H9 (cell line): ENCODE results near the gene ZFP64. TPM values are rescaled to one million over a fixed set of nuclear protein-coding genes. Genes with fewer than 3 reads are reported as not detected.

Source experiments
- DNase-seq: peaks from one replicate; pipeline ENCODE4 v3.0.0-alpha.2; 2017
- H2AFZ ChIP-seq: one replicate; pipeline ENCODE4 v1.6.1; 2013; ENCODE audit warnings: mild to moderate bottlenecking, low read length, control low read depth, moderate library complexity
- H2AK5ac ChIP-seq: 2 replicates; pipeline ENCODE4 v1.6.1; 2013; ENCODE audit warnings: low read length, control low read depth, mixed read lengths; ENCODE audit not compliant: insufficient read length
- H2BK120ac ChIP-seq: one replicate; pipeline ENCODE4 v1.6.1; 2013; ENCODE audit warnings: low read depth, mild to moderate bottlenecking, low read length, control low read depth, inconsistent platforms; ENCODE audit not compliant: poor library complexity, severe bottlenecking
- H2BK12ac ChIP-seq: 2 replicates; pipeline ENCODE4 v1.6.1; 2013; ENCODE audit warnings: low read length, control low read depth, mixed read lengths, low read depth; ENCODE audit not compliant: insufficient read length
- H2BK15ac ChIP-seq: 2 replicates; pipeline ENCODE4 v1.6.1; 2013; ENCODE audit warnings: low read depth, low read length, control low read depth
- H2BK20ac ChIP-seq: one replicate; pipeline ENCODE4 v1.6.1; 2013; ENCODE audit warnings: low read depth, mild to moderate bottlenecking, low read length, control low read depth, inconsistent platforms; ENCODE audit not compliant: poor library complexity, severe bottlenecking
- H2BK5ac ChIP-seq: 2 replicates; pipeline ENCODE4 v1.6.1; 2013; ENCODE audit warnings: low read length, control low read depth, mixed read lengths; ENCODE audit not compliant: insufficient read length
- H3K14ac ChIP-seq: 2 replicates; pipeline ENCODE4 v1.6.1; 2013; ENCODE audit warnings: low read length, control low read depth; ENCODE audit not compliant: insufficient read depth
- H3K18ac ChIP-seq: 2 replicates; pipeline ENCODE4 v1.6.1; 2013; ENCODE audit warnings: low read depth, mild to moderate bottlenecking, mixed read lengths, low read length, control low read depth; ENCODE audit not compliant: insufficient read length
- H3K23ac ChIP-seq: 2 replicates; pipeline ENCODE4 v1.6.1; 2013; ENCODE audit warnings: low read length, control low read depth, mixed read lengths, low read depth; ENCODE audit not compliant: insufficient read length
- H3K23me2 ChIP-seq: 2 replicates; pipeline ENCODE4 v1.6.1; 2013; ENCODE audit warnings: low read depth, mild to moderate bottlenecking, mixed read lengths, low read length, control low read depth; ENCODE audit not compliant: insufficient read length, poor library complexity, severe bottlenecking
- H3K27ac ChIP-seq: 2 replicates; pipeline ENCODE4 v1.5.1; 2013; ENCODE audit warnings: low read length, control low read depth, mixed read lengths, low read depth; ENCODE audit not compliant: insufficient read length
- H3K27me3 ChIP-seq: 2 replicates; pipeline ENCODE4 v1.6.1; 2013; ENCODE audit warnings: low read length, control low read depth, inconsistent platforms; ENCODE audit not compliant: insufficient read depth
- H3K4ac ChIP-seq: 2 replicates; pipeline ENCODE4 v1.6.1; 2013; ENCODE audit warnings: low read depth, mild to moderate bottlenecking, control low read depth, inconsistent platforms, low read length, moderate library complexity
- H3K4me1 ChIP-seq: 2 replicates; pipeline ENCODE4 v1.6.1; 2013; ENCODE audit warnings: low read length, control low read depth, inconsistent platforms; ENCODE audit not compliant: insufficient read depth
- H3K4me2 ChIP-seq: 2 replicates; pipeline ENCODE4 v1.6.1; 2013; ENCODE audit warnings: low read length, control low read depth, mixed read lengths; ENCODE audit not compliant: insufficient read length, insufficient read depth
- H3K56ac ChIP-seq: 2 replicates; pipeline ENCODE4 v1.6.1; 2013; ENCODE audit warnings: low read depth, mild to moderate bottlenecking, mixed read lengths, low read length, control low read depth; ENCODE audit not compliant: insufficient read length
- H3K79me1 ChIP-seq: 2 replicates; pipeline ENCODE4 v1.6.1; 2013; ENCODE audit warnings: low read depth, mild to moderate bottlenecking, moderate library complexity, low read length, control low read depth, inconsistent platforms; ENCODE audit not compliant: insufficient read depth, poor library complexity, severe bottlenecking
- H3K79me2 ChIP-seq: 2 replicates; pipeline ENCODE4 v1.6.1; 2013; ENCODE audit warnings: low read length, control low read depth, inconsistent platforms; ENCODE audit not compliant: insufficient read depth
- H3K9ac ChIP-seq: 2 replicates; pipeline ENCODE4 v1.6.1; 2013; ENCODE audit warnings: low read length, control low read depth, mixed read lengths; ENCODE audit not compliant: insufficient read length; ENCODE audit errors: extremely low read depth
- H3K9me3 ChIP-seq: one replicate; pipeline ENCODE4 v1.6.1; 2013; ENCODE audit warnings: low read depth, low read length, inconsistent platforms; ENCODE audit not compliant: control insufficient read depth
- H3T11ph ChIP-seq: one replicate; pipeline ENCODE4 v1.6.1; 2013; ENCODE audit warnings: mild to moderate bottlenecking, low read length, control low read depth, inconsistent platforms
- H4K20me1 ChIP-seq: one replicate; pipeline ENCODE4 v1.6.1; 2013; ENCODE audit not compliant: control insufficient read depth, insufficient read length, insufficient read depth
- H4K5ac ChIP-seq: 2 replicates; pipeline ENCODE4 v1.6.1; 2013; ENCODE audit warnings: low read depth, mild to moderate bottlenecking, mixed read lengths, low read length, control low read depth; ENCODE audit not compliant: insufficient read length
- H4K8ac ChIP-seq: replicated peaks from 2 replicates; pipeline ENCODE4 v1.6.1; 2013; ENCODE audit warnings: low read length, control low read depth, mixed read lengths, low read depth; ENCODE audit not compliant: insufficient read length
- H4K91ac ChIP-seq: 2 replicates; pipeline ENCODE4 v1.6.1; 2013; ENCODE audit warnings: low read depth, mild to moderate bottlenecking, moderate library complexity, mixed read lengths, low read length, control low read depth; ENCODE audit not compliant: insufficient read length
- H3K27ac Mint-ChIP-seq, 3 experiments: 2 replicates in 2 of 3; 3 replicates in 1 of 3; pipeline ENCODE4 v1.8.0; 2020 to 2021; ENCODE audit warnings: mixed read lengths in 3 of 3, mild to moderate bottlenecking in 1 of 3, moderate library complexity in 1 of 3
- H3K27me3 Mint-ChIP-seq: 2 replicates; pipeline ENCODE4 v1.8.0; 2021; ENCODE audit warnings: low read depth, mild to moderate bottlenecking, moderate library complexity, mixed read lengths
- H3K36me3 Mint-ChIP-seq, 3 experiments: 2 replicates in 2 of 3; 3 replicates in 1 of 3; pipeline ENCODE4 v1.8.0; 2020 to 2021; ENCODE audit warnings: low read depth in 3 of 3, mixed read lengths in 3 of 3; ENCODE audit not compliant: insufficient read depth in 1 of 3
- H3K4me1 Mint-ChIP-seq, 2 experiments: 2 replicates each; pipeline ENCODE4 v1.8.0; 2020; ENCODE audit warnings: mixed read lengths in 2 of 2
- H3K4me3 Mint-ChIP-seq, 2 experiments: 2 replicates in 1 of 2; 3 replicates in 1 of 2; pipeline ENCODE4 v1.8.0; 2020 to 2021; ENCODE audit warnings: mild to moderate bottlenecking in 2 of 2, mixed read lengths in 2 of 2, moderate library complexity in 1 of 2
- H3K9me3 Mint-ChIP-seq, 2 experiments: 2 replicates in 1 of 2; 3 replicates in 1 of 2; pipeline ENCODE4 v1.8.0; 2020; ENCODE audit warnings: mild to moderate bottlenecking in 2 of 2, mixed read lengths in 2 of 2, moderate library complexity in 1 of 2
- CTCF ChIP-seq: fragments of 200-600 bp; sonication (generic); conservative IDR thresholded peaks from 3 replicates; pipeline ENCODE4 v1.8.0; 2021; ENCODE audit warnings: antibody characterized with exemption, mild to moderate bottlenecking
- WGBS: extraction: QIAGEN DNeasy Blood & Tissue Kit; methylation state at CpG from one replicate; pipeline ENCODE4 v1.1.7; 2013; ENCODE audit warnings: missing lambda C conversion rate, low lambda C conversion rate, mixed read lengths; ENCODE audit not compliant: insufficient read length; ENCODE audit errors: extremely low coverage; 5-methylcytosine and 5-hydroxymethylcytosine counted together
- total RNA-seq: library from RNA; stranded (reverse); gene quantifications from 2 replicates; pipeline ENCODE4 v1.2.1, GENCODE V29; 2021

The ZFP64 gene
- total RNA-seq, 1 experiment from 2014 or later, result 29.2 TPM

GRCh38 chr20:52196845-52197244, 5.3 kb upstream of the ZFP64 start:
- Histone ChIP-seq H4K91ac (no peak overlapping the region), H3K4me1 (no peaks in the 10 kb centered on the region), H3K18ac (no peak overlapping the region), H2BK12ac (no peak overlapping the region), H2BK20ac (no peak overlapping the region), H3K56ac (no peak overlapping the region), H3K9ac (no peak overlapping the region), H3K14ac (no peak overlapping the region), H3K4ac (no peak overlapping the region), H4K5ac (no peak overlapping the region), H2BK15ac (no peak overlapping the region), H2AFZ (no peak overlapping the region), H2BK5ac (no peak overlapping the region), H3K79me2 (no peaks in the 10 kb centered on the region), H3K23ac (no peak overlapping the region), H2AK5ac (no peak overlapping the region), H3K27me3 (no peaks in the 10 kb centered on the region), H4K8ac (no peak overlapping the region), H4K20me1 (peaks cover 2% of the 10 kb centered on the region), H2BK120ac (no peak overlapping the region), H3K27ac (no peak overlapping the region), H3K9me3 (no peaks in the 10 kb centered on the region), H3K4me2 (no peak overlapping the region), H3K23me2 (peaks cover 3% of the 10 kb centered on the region), H3K79me1 (no peaks in the 10 kb centered on the region), H3T11ph (no peak overlapping the region)
- Mint-ChIP-seq H3K9me3 (no peaks in the 10 kb centered on the region), H3K4me1 (peaks cover 7 to 17% of the 10 kb centered on the region in 2 experiments), H3K27ac (no peak overlapping the region), H3K27me3 (no peaks in the 10 kb centered on the region), H3K36me3 (no peaks in the 10 kb centered on the region), H3K4me3 (no peak overlapping the region)
- no CpG with 5 or more reads among the region's 3 CpGs for WGBS
- TF ChIP-seq CTCF, result no peak
- no peak for DNase-seq
